Muscle of leg (tissue), 11 donors: Measurements from ENCODE around the gene TMEM127. TPM values are rescaled to one million over a fixed set of nuclear protein-coding genes. Genes with fewer than 3 reads are reported as not detected.

Source experiments
- DNase-seq: peaks from one replicate; pipeline ENCODE4 v3.0.0; 2013
- H3K27ac ChIP-seq: one replicate; pipeline ENCODE4 v1.5.1; 2013; ENCODE audit warnings: mild to moderate bottlenecking, low read length, control low read depth
- H3K27me3 ChIP-seq: one replicate; pipeline ENCODE4 v1.6.1; 2013; ENCODE audit warnings: low read length; ENCODE audit not compliant: control insufficient read depth, insufficient read depth
- H3K36me3 ChIP-seq: one replicate; pipeline ENCODE4 v1.6.1; 2013; ENCODE audit warnings: low read length; ENCODE audit not compliant: control insufficient read depth, insufficient read depth
- H3K4me1 ChIP-seq: one replicate; pipeline ENCODE4 v1.6.1; 2013; ENCODE audit warnings: low read length; ENCODE audit not compliant: control insufficient read depth, insufficient read depth
- H3K4me3 ChIP-seq: one replicate; pipeline ENCODE4 v1.5.1; 2013; ENCODE audit warnings: low read length, control low read depth
- H3K9me3 ChIP-seq: replicated peaks from 2 replicates; pipeline ENCODE4 v1.6.1; 2013; ENCODE audit warnings: low read depth, low read length; ENCODE audit not compliant: control insufficient read depth
- WGBS: methylation state at CpG from one replicate; pipeline ENCODE4 v1.1.5; 2013; ENCODE audit warnings: missing lambda C conversion rate; ENCODE audit not compliant: insufficient coverage; 5-methylcytosine and 5-hydroxymethylcytosine counted together
- polyA plus RNA-seq, 8 donors: library from polyadenylated mRNA; unstranded; fragments of 120-200 nt; gene quantifications; one replicate each; pipeline versions ENCODE4 v1.2.1 to v1.2.3, GENCODE V29; 2013; ENCODE audit warnings: inconsistent platforms in 1 of 8, low replicate concordance in 1 of 8; ENCODE audit not compliant: insufficient read length in 8 of 8, insufficient read depth in 1 of 8
- total RNA-seq: library from RNA; stranded (reverse); fragments of 120-200 nt; gene quantifications from one replicate; pipeline ENCODE4 v1.2.4, GENCODE V29; 2013

The TMEM127 gene
- total and polyA plus RNA-seq, 9 donors: 11.0 to 31.2 (median 27.1) TPM

- H3K9me3 ChIP-seq: no peaks in the 10 kb centered on the region
- H3K27ac ChIP-seq: no peak overlapping the region
- peaks cover 28% of the 10 kb centered on the region for H3K4me1 ChIP-seq
- no peak overlapping the region for H3K4me3 ChIP-seq
- no peak for DNase-seq
- no peaks in the 10 kb centered on the region for H3K36me3 ChIP-seq
- H3K27me3 ChIP-seq: no peaks in the 10 kb centered on the region
- 78% methylated on average over 3 of the region's 5 CpGs for WGBS
These were observed 64.5 kb downstream of the TMEM127 start for GRCh38 chr2:96201338-96201737.

GRCh38 chr2:96198921-96199320, 66.9 kb downstream of the TMEM127 start:
- no CpG with 5 or more reads among the region's 2 CpGs for WGBS
- H3K27me3 ChIP-seq: no peaks in the 10 kb centered on the region
- DNase-seq: no peak
- peaks cover 13% of the 10 kb centered on the region for H3K36me3 ChIP-seq
- peaks cover 15% of the 10 kb centered on the region for H3K4me1 ChIP-seq
- no peaks in the 10 kb centered on the region for H3K9me3 ChIP-seq
- no peak overlapping the region for H3K4me3 ChIP-seq
- H3K27ac ChIP-seq: no peak overlapping the region

Other genes with a start within 250 kb of the TMEM127 start
- 2.4 TPM for gene GPAT2, start 231.1 kb downstream of the TMEM127 start, total RNA-seq
- 10 to 100 TPM in 1 of 8 donors, 1 to 10 TPM in 7; 2.1 to 13.8 (median 8.0) TPM for gene GPAT2, start 231.1 kb downstream of the TMEM127 start, polyA plus RNA-seq
- 2.3 TPM for gene ADRA2B, start 149.4 kb downstream of the TMEM127 start, total RNA-seq
- 1 to 10 TPM; 2.2 to 3.6 (median 2.9) TPM for gene ADRA2B, start 149.4 kb downstream of the TMEM127 start, polyA plus RNA-seq
- gene ASTL, start 127.5 kb downstream of the TMEM127 start, total RNA-seq: 0.09 TPM
- gene ASTL, start 127.5 kb downstream of the TMEM127 start, polyA plus RNA-seq: under 1 TPM in 3 of 8 donors, not detected in 5; 0.13 to 0.24 (median 0.24) TPM
- 5.7 TPM for gene DUSP2, start 120.6 kb downstream of the TMEM127 start, total RNA-seq
- 10 to 100 TPM in 2 of 8 donors, 1 to 10 TPM in 6; 2.2 to 10.2 (median 5.4) TPM for gene DUSP2, start 120.6 kb downstream of the TMEM127 start, polyA plus RNA-seq
- gene STARD7, start 57.2 kb downstream of the TMEM127 start, total RNA-seq: 120 TPM
- 100 to 1,000 TPM in 4 of 8 donors, 10 to 100 TPM in 4; 93.2 to 130 (median 102) TPM for gene STARD7, start 57.2 kb downstream of the TMEM127 start, polyA plus RNA-seq
- gene CIAO1, start 228 bp upstream of the TMEM127 start, total RNA-seq: 48.4 TPM
- gene CIAO1, start 228 bp upstream of the TMEM127 start, polyA plus RNA-seq: 10 to 100 TPM; 39.5 to 45.6 (median 42.7) TPM
- gene SNRNP200, start 39.5 kb upstream of the TMEM127 start, total RNA-seq: 41.9 TPM
- 100 to 1,000 TPM in 3 of 8 donors, 10 to 100 TPM in 5; 75.9 to 106 (median 98.2) TPM for gene SNRNP200, start 39.5 kb upstream of the TMEM127 start, polyA plus RNA-seq
- 4.4 TPM for gene ITPRIPL1, start 59.3 kb upstream of the TMEM127 start, total RNA-seq
- gene ITPRIPL1, start 59.3 kb upstream of the TMEM127 start, polyA plus RNA-seq: 1 to 10 TPM; 2.5 to 5.3 (median 3.9) TPM
- gene NCAPH, start 69.8 kb upstream of the TMEM127 start, total RNA-seq: 6.9 TPM
- 10 to 100 TPM in 7 of 8 donors, 1 to 10 TPM in 1; 8.5 to 17.3 (median 12.6) TPM for gene NCAPH, start 69.8 kb upstream of the TMEM127 start, polyA plus RNA-seq
- gene NEURL3, start 239.4 kb upstream of the TMEM127 start, total RNA-seq: 0.13 TPM
- gene NEURL3, start 239.4 kb upstream of the TMEM127 start, polyA plus RNA-seq: under 1 TPM in 5 of 8 donors, not detected in 3; 0.12 to 0.30 (median 0.15) TPM